Measurements from ENCODE around the gene ZWILCH. TPM values are rescaled to one million over a fixed set of nuclear protein-coding genes. Genes with fewer than 3 reads are reported as not detected.

ZWILCH gene
- total RNA-seq, 2 donors from 2014 or later, result 3.0 to 8.4 TPM

GRCh38 chr15:66563566-66564110 is 58.5 kb downstream of the ZWILCH start:
- no peak overlapping the region for H3K4me3 ChIP-seq
- H3K4me1 ChIP-seq (ENCODE audit: control insufficient read depth in 1 of 2, low read depth in 2 of 2), result no peaks in the 10 kb centered on the region
- no peaks in the 10 kb centered on the region for H3K36me3 ChIP-seq
- no peak for TF ChIP-seq CTCF (IDR thresholded peaks at IDR 0.05)
- H3K9me3 ChIP-seq, result no peaks in the 10 kb centered on the region
- H3K27me3 ChIP-seq (replicated peaks; ENCODE audit: insufficient read depth), result no peaks in the 10 kb centered on the region
- no peak overlapping the region for H3K27ac ChIP-seq
- DNase-seq (ENCODE audit: low spot score) (no peak), ATAC-seq (ENCODE audit: insufficient number of reproducible peaks, low FRiP score, low read depth) (no peak)

DNA sequence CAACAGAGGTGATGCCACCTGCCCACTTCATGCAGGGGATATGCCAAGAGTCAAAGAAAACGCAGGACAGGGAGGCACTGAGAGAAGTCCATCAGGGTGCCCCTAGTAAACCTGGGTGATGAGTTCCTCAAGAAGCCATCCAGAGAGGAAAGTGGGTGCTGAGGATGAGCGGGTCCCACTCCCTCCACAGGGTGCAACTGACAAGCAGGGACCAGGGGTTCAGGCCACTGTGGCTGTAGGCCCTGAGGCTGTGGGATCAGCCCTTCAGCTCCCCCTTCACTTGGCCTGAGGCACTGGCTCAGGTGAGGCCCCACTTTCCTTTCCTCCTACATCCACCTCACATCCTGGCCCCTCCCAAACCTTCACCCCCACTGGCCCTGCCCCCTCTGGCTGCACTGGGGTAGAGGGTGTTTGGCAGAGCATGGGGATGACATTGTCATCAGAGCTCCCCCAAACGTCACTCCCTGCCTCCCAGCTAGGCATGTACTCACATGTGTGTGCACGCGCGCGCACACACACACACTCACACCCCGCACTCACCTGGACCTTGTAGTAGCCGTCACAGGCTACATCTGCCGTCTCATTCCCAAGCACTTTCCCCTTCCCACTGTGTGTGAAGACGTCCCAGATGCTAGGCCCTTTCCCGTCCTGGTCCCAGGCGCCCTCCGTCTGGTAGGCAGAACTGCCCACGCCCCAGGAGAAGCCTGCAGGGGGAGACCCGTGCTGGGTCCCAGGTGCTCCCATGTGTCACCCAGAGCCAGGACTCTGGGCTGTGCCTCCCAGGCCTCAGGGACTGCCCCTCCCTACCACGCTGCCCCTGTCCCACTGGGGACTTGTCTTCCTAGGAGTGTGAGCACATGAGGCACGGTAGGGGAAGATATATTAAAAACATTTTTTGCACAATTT is 59.3 kb downstream of the ZWILCH start:
- DNase-seq (ENCODE audit: low spot score), result no peak
- no peaks in the 10 kb centered on the region for H3K4me1 ChIP-seq (ENCODE audit: control insufficient read depth in 1 of 2, low read depth in 2 of 2)
- TF ChIP-seq CTCF (IDR thresholded peaks at IDR 0.05), result no peak
- H3K27ac ChIP-seq, result no peak overlapping the region
- H3K36me3 ChIP-seq, result no peaks in the 10 kb centered on the region
- H3K27me3 ChIP-seq (replicated peaks; ENCODE audit: insufficient read depth), result no peaks in the 10 kb centered on the region
- no peaks in the 10 kb centered on the region for H3K9me3 ChIP-seq
- no peak overlapping the region for H3K4me3 ChIP-seq
- ATAC-seq (ENCODE audit: insufficient number of reproducible peaks, low FRiP score, low read depth), result no peak

- no peak for DNase-seq (ENCODE audit: low spot score)
- ATAC-seq (ENCODE audit: insufficient number of reproducible peaks, low FRiP score, low read depth), result no peak
- H3K4me3 ChIP-seq, result no peak overlapping the region
- no peak overlapping the region for H3K27ac ChIP-seq
- H3K36me3 ChIP-seq, result no peaks in the 10 kb centered on the region
- H3K4me1 ChIP-seq (ENCODE audit: control insufficient read depth in 1 of 2, low read depth in 2 of 2), result no peaks in the 10 kb centered on the region
- H3K9me3 ChIP-seq, result no peaks in the 10 kb centered on the region
- TF ChIP-seq CTCF (IDR thresholded peaks at IDR 0.05), result no peak
- no peaks in the 10 kb centered on the region for H3K27me3 ChIP-seq (replicated peaks; ENCODE audit: insufficient read depth)
Observed at GRCh38 chr15:66565141-66565641, 60.1 kb downstream of the ZWILCH start.

DNA sequence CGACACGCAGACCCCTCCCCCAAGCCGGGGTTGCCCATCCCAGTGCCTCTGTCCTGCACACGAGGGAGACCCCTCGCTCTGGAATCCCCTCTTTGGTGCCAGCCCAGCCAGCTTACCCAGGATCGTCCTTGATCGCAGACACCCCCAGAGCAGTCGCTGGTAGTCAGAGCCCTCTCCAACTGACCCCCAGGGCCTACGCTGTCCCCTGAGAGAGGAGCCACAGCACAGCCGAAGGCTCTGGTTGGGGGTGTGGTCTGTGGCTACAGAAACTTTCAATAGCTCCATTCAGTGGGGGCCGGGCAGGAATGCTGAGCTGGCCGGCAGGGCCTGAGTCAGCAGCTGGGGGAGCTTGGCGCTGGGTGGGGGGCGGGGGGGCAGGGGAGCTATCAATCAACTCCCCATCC is 60.6 kb downstream of the ZWILCH start, which contains the start of gene LCTL:
LCTL (minus strand) TSS at position 258 of the 404 bp plus-strand sequence. CDS start 633 bp downstream, outside the sequence.
- Histone ChIP-seq H3K36me3 (no peaks in the 10 kb centered on the region), H3K4me3 (no peak within 1 kb of the TSS), H3K27ac (no peak within 1 kb of the TSS), H3K4me1 (ENCODE audit: control insufficient read depth in 1 of 2, low read depth in 2 of 2) (no peaks in the 10 kb centered on the region), H3K9me3 (no peaks in the 10 kb centered on the region), H3K27me3 (replicated peaks; ENCODE audit: insufficient read depth) (no peaks in the 10 kb centered on the region)
- DNase-seq (ENCODE audit: low spot score) (no peak), ATAC-seq (ENCODE audit: insufficient number of reproducible peaks, low FRiP score, low read depth) (no peak)
- no peak for TF ChIP-seq CTCF (IDR thresholded peaks at IDR 0.05)

DNA sequence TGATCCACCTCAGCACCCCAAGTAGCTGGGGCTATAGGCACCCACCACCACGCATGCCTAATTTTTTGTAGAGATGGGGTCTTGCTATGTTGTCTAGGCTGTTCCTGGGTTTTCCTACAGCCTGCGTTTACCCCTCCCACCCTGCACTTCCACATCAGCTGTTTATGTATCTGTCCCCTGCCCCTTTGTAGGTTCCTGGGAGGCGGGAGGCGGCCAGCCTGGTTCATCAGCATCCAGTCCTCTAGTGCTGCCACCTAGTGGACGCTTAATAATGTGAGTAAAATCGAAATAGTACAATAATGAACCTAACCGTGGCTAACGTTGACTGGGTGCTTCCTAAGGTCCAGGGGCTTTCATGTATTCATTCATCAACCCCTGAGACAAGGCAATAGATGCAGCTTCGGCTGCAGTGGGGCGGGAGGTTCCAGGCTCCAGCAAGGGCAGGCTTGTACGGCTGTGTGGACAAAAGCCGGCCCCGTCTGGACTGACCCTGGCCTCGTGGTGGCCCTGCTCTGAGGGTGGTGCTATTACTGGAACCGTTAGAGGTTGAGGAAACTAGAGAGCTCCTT is 61.9 kb downstream of the ZWILCH start:
- DNase-seq (ENCODE audit: low spot score) (peak; percentile 22), ATAC-seq (ENCODE audit: insufficient number of reproducible peaks, low FRiP score, low read depth) (no peak)
- H3K4me3 ChIP-seq, result no peak overlapping the region

More for the DNA sequence above, 61.9 kb downstream of the ZWILCH start:
- peak; percentile 66 for TF ChIP-seq CTCF (IDR thresholded peaks at IDR 0.05)
- Histone ChIP-seq H3K27ac (no peak overlapping the region), H3K27me3 (replicated peaks; ENCODE audit: insufficient read depth) (no peaks in the 10 kb centered on the region), H3K9me3 (no peaks in the 10 kb centered on the region), H3K4me1 (ENCODE audit: control insufficient read depth in 1 of 2, low read depth in 2 of 2) (no peaks in the 10 kb centered on the region), H3K36me3 (no peaks in the 10 kb centered on the region)
